HFFc6 (cell line): ENCODE measurements around the gene SLC49A4. TPM values are rescaled to one million over a fixed set of nuclear protein-coding genes. Genes with fewer than 3 reads are reported as not detected.

Experiments
- DNase-seq: peaks from one replicate; pipeline ENCODE4 v3.0.0-alpha.2; 2018
- H3K27ac Mint-ChIP-seq: 2 replicates; pipeline ENCODE4 v1.8.0; 2020; ENCODE audit warnings: mild to moderate bottlenecking, mixed read lengths
- H3K27me3 Mint-ChIP-seq: 2 replicates; pipeline ENCODE4 v1.8.0; 2021; ENCODE audit warnings: mild to moderate bottlenecking, moderate library complexity, mixed read lengths; ENCODE audit not compliant: insufficient read depth
- H3K36me3 Mint-ChIP-seq: 2 replicates; pipeline ENCODE4 v1.8.0; 2021; ENCODE audit warnings: low read depth, mixed read lengths
- H3K4me1 Mint-ChIP-seq: 2 replicates; pipeline ENCODE4 v1.8.0; 2020; ENCODE audit warnings: low read depth, mixed read lengths
- H3K4me3 Mint-ChIP-seq: 2 replicates; pipeline ENCODE4 v1.8.0; 2020; ENCODE audit warnings: mild to moderate bottlenecking, moderate library complexity, mixed read lengths
- H3K9me3 Mint-ChIP-seq: 2 replicates; pipeline ENCODE4 v1.8.0; 2020; ENCODE audit warnings: mild to moderate bottlenecking, mixed read lengths
- total RNA-seq, 6 experiments: library from RNA; stranded (reverse); fragmentation: NEBNext Ultra II Directional; extraction: Animal tissue kit (Norgen Biotek cat#: 25700); gene quantifications; 2 replicates in 1 of 6; 3 replicates in 5 of 6; pipeline ENCODE4 v1.2.3, GENCODE V29; 2021
- TF ChIP-seq, protein P1 (sequence below): fragments of 200-600 bp; sonication (generic); IDR thresholded peaks from 2 replicates; pipeline ENCODE4 v1.5.0; 2021; ENCODE audit warnings: antibody characterized with exemption, mild to moderate bottlenecking

SLC49A4 gene
- total RNA-seq, 6 experiments from 2014 or later = 10.2 to 10.8 (median 10.7) TPM

DNA sequence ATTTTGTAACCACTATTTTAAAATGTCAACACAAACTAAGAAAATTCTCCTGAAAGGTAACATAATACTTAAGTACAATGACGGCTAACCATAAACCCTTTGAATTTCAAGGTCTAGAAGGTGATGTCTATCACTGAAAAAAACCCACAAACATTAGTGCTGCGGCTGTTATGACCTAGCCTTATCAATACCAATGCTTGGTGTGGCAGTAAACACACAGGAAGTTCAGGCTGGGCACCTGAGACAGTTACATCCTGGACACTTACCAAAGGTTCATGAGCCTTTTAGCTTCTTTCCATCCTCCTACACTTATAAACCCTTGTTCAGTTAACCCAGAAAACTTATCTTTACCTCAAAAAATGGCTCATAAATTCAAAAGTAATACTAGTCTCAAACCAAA is 7.0 kb upstream of the SLC49A4 start:
- no peak overlapping the region for H3K4me3 Mint-ChIP-seq
- no peaks in the 10 kb centered on the region for H3K9me3 Mint-ChIP-seq
- no peaks in the 10 kb centered on the region for H3K36me3 Mint-ChIP-seq
- H3K4me1 Mint-ChIP-seq = peaks cover 29% of the 10 kb centered on the region
- no peak for DNase-seq
- no peak overlapping the region for H3K27ac Mint-ChIP-seq
- TF ChIP-seq, protein P1, sequence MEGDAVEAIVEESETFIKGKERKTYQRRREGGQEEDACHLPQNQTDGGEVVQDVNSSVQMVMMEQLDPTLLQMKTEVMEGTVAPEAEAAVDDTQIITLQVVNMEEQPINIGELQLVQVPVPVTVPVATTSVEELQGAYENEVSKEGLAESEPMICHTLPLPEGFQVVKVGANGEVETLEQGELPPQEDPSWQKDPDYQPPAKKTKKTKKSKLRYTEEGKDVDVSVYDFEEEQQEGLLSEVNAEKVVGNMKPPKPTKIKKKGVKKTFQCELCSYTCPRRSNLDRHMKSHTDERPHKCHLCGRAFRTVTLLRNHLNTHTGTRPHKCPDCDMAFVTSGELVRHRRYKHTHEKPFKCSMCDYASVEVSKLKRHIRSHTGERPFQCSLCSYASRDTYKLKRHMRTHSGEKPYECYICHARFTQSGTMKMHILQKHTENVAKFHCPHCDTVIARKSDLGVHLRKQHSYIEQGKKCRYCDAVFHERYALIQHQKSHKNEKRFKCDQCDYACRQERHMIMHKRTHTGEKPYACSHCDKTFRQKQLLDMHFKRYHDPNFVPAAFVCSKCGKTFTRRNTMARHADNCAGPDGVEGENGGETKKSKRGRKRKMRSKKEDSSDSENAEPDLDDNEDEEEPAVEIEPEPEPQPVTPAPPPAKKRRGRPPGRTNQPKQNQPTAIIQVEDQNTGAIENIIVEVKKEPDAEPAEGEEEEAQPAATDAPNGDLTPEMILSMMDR = no peak
- no peaks in the 10 kb centered on the region; the same call in none of the 2 replicates for H3K27me3 Mint-ChIP-seq

DNA sequence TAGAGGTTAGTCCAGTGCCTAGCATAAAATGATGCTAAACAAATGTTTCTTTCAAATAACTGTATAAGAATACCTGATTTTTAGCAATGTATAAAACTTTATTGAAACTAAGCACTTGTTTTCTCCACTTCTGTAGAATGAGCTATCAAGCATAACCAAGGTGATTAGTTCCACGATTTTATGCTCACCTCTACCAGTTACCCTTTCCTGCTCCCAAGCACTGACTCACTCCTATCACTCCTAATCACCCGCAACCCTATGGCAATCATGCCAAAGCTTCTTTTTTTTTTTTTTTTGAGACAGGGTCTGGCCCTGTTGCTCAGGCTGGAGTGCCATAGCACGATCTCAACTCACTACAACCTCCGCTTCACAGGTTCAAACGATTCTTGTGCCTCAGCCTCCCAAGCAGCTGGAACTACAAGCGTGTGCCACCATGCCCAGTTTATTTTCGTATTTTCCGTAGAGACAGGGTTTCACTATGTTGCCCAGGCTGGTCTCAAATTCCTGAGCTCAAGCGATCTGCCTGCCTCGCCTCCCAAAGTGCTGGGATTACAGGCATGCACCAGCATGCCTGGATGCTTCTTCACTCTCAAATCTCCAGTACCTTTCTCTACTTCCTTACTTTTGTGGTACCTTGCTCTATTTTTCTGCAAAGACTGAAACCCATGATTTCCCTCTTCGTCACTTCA is 5.1 kb upstream of the SLC49A4 start:
- no peaks in the 10 kb centered on the region for H3K9me3 Mint-ChIP-seq
- no peak for DNase-seq
- H3K27me3 Mint-ChIP-seq = no peaks in the 10 kb centered on the region; the same call in 1 of the 2 replicates
- H3K36me3 Mint-ChIP-seq = no peaks in the 10 kb centered on the region
- no peak overlapping the region for H3K4me3 Mint-ChIP-seq
- TF ChIP-seq, protein P1 = no peak
- no peak overlapping the region for H3K27ac Mint-ChIP-seq
- H3K4me1 Mint-ChIP-seq = peaks cover 31% of the 10 kb centered on the region

DNA sequence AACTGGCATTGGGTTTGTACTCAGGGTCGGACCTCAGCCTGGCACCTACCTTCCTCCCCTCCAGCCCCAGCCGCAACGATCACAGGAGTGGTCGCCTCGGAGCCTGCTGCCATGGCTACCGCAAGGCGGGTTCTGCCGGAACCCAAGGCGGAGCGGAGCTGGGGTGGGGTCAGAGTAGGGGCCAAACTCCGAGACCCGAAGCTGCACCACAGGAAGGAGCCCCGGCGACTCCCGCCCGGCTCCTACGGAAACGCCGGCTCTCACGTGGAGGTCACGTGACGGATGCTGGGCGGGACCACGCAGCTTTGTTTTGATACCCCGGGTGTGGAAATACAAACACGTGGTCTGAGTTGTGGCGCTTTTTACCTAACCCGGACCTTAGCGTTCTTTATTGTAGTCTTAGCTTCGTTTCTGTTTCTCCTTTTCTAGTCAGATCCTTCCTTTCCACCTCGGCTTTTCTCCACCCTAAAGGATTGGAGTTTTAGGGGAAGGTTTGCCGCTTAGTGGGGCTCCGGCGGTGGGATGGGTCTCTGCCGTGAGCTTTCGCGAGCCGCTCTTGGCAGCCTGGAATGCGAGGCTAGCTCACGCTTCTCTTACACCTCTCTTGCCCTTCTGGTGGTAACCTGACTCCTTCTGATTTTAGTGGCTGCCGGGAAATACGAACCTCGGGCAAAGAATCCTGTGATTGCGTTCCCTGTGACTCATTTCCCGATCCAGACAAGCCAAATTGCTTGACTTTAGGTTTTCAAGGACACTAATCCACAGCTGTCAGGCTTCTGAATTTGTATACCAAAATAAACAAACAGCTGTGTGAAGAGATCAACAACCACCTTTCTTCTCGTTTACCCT is 1.1 kb upstream of the SLC49A4 start, which contains the start of gene HSPBAP1:
Gene HSPBAP1 (minus strand): TSS at position 264 of the 849 bp plus-strand sequence. CDS start 151 bp downstream, at position 113.
- H3K4me3 Mint-ChIP-seq = peak within 1 kb of the TSS; percentile 95
- TF ChIP-seq, protein P1 = no peak
- no peaks in the 10 kb centered on the region; the same call in 1 of the 2 replicates for H3K27me3 Mint-ChIP-seq
- peak; percentile 89 for DNase-seq
- no peaks in the 10 kb centered on the region for H3K36me3 Mint-ChIP-seq
- peaks cover 25% of the 10 kb centered on the region for H3K4me1 Mint-ChIP-seq
- peak within 1 kb of the TSS; percentile 98 for H3K27ac Mint-ChIP-seq
- no peaks in the 10 kb centered on the region for H3K9me3 Mint-ChIP-seq

DNA sequence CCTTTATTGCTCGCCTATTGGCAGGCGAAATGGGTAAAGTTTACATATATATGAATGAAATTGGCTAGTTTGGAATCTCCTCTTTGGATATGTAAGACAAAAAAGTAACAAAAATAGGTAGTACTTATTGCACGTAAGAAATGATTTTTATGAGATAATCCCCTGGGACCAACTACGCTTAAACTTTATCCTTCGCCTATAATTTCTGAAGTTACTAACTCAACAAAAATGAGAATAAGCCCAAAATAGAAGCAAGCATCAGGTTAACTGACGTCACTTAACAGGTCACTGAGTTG is 438 bp upstream of the SLC49A4 start:
- DNase-seq = peak; percentile 49
- Mint-ChIP-seq H3K4me1 (peaks cover 25% of the 10 kb centered on the region), H3K4me3 (peak overlapping the region; percentile 95), H3K27me3 (no peaks in the 10 kb centered on the region; the same call in 1 of the 2 replicates), H3K36me3 (no peaks in the 10 kb centered on the region), H3K27ac (peak overlapping the region; percentile 98), H3K9me3 (no peaks in the 10 kb centered on the region)
- TF ChIP-seq, protein P1 = no peak

DNA sequence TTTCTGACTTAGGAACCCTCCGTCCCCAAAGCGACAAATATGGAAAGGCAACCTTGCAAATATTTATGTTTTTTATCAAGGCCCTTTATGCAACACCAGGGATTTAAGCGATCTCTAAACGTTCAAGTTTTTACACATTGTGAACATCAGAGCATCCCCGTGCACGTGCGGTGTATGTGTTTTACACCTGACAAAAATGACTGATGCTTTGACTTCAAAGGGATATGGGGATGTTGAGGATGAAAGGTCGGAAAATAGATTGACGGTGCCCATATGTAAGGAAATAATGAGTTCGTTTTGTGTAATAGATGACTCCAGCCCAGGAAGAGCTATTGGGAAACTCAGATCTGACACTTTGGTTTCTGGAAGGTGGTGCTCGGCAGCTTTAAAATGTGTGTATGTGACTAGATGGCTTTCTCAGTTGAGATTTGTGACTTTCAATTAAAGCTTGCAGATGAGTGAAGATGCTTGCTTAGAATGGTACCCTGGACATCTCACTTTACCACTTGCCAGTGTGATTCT is 866 bp downstream of the SLC49A4 start:
- no peak for DNase-seq
- peak overlapping the region; percentile 74; the same call in 1 of the 2 replicates for H3K27ac Mint-ChIP-seq
- no peaks in the 10 kb centered on the region; the same call in 1 of the 2 replicates for H3K27me3 Mint-ChIP-seq
- TF ChIP-seq, protein P1 = no peak
- no peaks in the 10 kb centered on the region for H3K9me3 Mint-ChIP-seq
- peaks cover 25% of the 10 kb centered on the region for H3K4me1 Mint-ChIP-seq
- H3K36me3 Mint-ChIP-seq = no peaks in the 10 kb centered on the region
- H3K4me3 Mint-ChIP-seq = peak overlapping the region; percentile 95
